B cell (primary cell): ENCODE measurements around the gene PLEKHA3. TPM values are rescaled to one million over a fixed set of nuclear protein-coding genes. Genes with fewer than 3 reads are reported as not detected.
A peak's percentile ranks its signal among the peaks of the same experiment; 100 is the strongest.

Experiments
- ATAC-seq: fragments of 200-7000 bp; cut with Tn5 transposase; one replicate; pipeline ENCODE4 v1.10.0; 2021; ENCODE audit warnings: low read depth, mild to moderate bottlenecking, moderate number of reproducible peaks, moderate library complexity
- CTCF ChIA-PET: fragments of 350-600 bp; sonication (Branson Sonifier 250); formaldehyde crosslinking; loops from one replicate; lab custom pipeline; 2021; ENCODE audit warnings: antibody characterized with exemption, inconsistent platforms; lab: Charles Lee
- POLR2A ChIA-PET: fragments of 350-600 bp; sonication (Branson Sonifier 250); formaldehyde crosslinking; loops from one replicate; lab custom pipeline; 2021; ENCODE audit warnings: antibody characterized with exemption; lab: Charles Lee
- DNase-seq: peaks from one replicate; pipeline ENCODE4 v3.0.0; 2013
- H2AFZ ChIP-seq: 2 replicates; pipeline ENCODE4 v1.6.1; 2012; ENCODE audit warnings: mild to moderate bottlenecking, low read depth, low read length; ENCODE audit not compliant: insufficient read depth, poor library complexity, severe bottlenecking
- H3K27ac ChIP-seq, 2 donors: 1 replicate in 1 of 2; 2 replicates in 1 of 2; pipeline ENCODE4 v1.5.1; 2012 to 2013; ENCODE audit warnings: low read length in 2 of 2, mild to moderate bottlenecking in 2 of 2, moderate library complexity in 1 of 2
- H3K27me3 ChIP-seq, 4 experiments: fragments of 200-600 bp in 1 of 4; sonication (generic) in 1 of 4; replicated peaks in 1 of 4; 1 replicate in 2 of 4; 2 replicates in 2 of 4; pipeline versions ENCODE4 v1.6.1 to v1.7.0; 2013 to 2016; ENCODE audit warnings: low read length in 3 of 4, mild to moderate bottlenecking in 2 of 4, mixed read lengths in 1 of 4, moderate library complexity in 1 of 4; ENCODE audit not compliant: insufficient read depth in 4 of 4, control insufficient read depth in 3 of 4; ENCODE audit errors: control extremely low read depth in 1 of 4
- H3K36me3 ChIP-seq, 2 experiments: replicated peaks in 1 of 2; 1 replicate in 1 of 2; 2 replicates in 1 of 2; pipeline versions ENCODE4 v1.6.1 to v1.7.1; 2013; ENCODE audit warnings: low read length in 1 of 2; ENCODE audit not compliant: insufficient read depth in 2 of 2, control insufficient read depth in 1 of 2; ENCODE audit errors: control extremely low read depth in 1 of 2, extremely low read depth in 1 of 2
- H3K4me1 ChIP-seq, 2 donors: fragments of 200-600 bp in 1 of 2; sonication (generic) in 1 of 2; 1 replicate in 1 of 2; 2 replicates in 1 of 2; pipeline versions ENCODE4 v1.5.1 to v1.6.1; 2013 to 2017; ENCODE audit warnings: low read length in 2 of 2; ENCODE audit not compliant: control insufficient read depth in 2 of 2, insufficient read depth in 2 of 2
- H3K4me2 ChIP-seq: replicated peaks from 2 replicates; pipeline ENCODE3; 2012; ENCODE audit warnings: mild to moderate bottlenecking, low read depth, low read length; ENCODE audit not compliant: poor library complexity, severe bottlenecking
- H3K4me3 ChIP-seq, 5 experiments: fragments of 200-600 bp in 1 of 5; sonication (generic) in 1 of 5; 1 replicate in 3 of 5; 2 replicates in 2 of 5; pipeline versions ENCODE4 v1.5.1 to v1.7.0; 2011 to 2016; ENCODE audit warnings: low read length in 4 of 5, mild to moderate bottlenecking in 4 of 5, low read depth in 2 of 5, control low read depth in 1 of 5, moderate library complexity in 1 of 5; ENCODE audit not compliant: insufficient read depth in 1 of 5; ENCODE audit errors: control extremely low read depth in 1 of 5, extremely low read depth in 1 of 5
- H3K79me2 ChIP-seq: fragments of 200-600 bp; sonication (generic); one replicate; pipeline ENCODE4 v1.6.0; 2016; ENCODE audit warnings: low read length; ENCODE audit not compliant: control insufficient read depth, insufficient read depth
- H3K9ac ChIP-seq: fragments of 200-600 bp; sonication (generic); 2 replicates; pipeline ENCODE4 v1.6.1; 2017; ENCODE audit warnings: mild to moderate bottlenecking, low read length, moderate library complexity
- H3K9me3 ChIP-seq, 3 donors: one replicate each; pipeline versions ENCODE4 v1.6.1 to v1.7.1; 2013; ENCODE audit warnings: low read length in 2 of 3; ENCODE audit not compliant: control insufficient read depth in 2 of 3, insufficient read depth in 1 of 3; ENCODE audit errors: control extremely low read depth in 1 of 3
- H4K20me1 ChIP-seq: 2 replicates; pipeline ENCODE4 v1.6.0; 2012; ENCODE audit warnings: mild to moderate bottlenecking, low read length; ENCODE audit not compliant: insufficient read depth, control insufficient read depth, poor library complexity, severe bottlenecking
- H3K27ac Mint-ChIP-seq: one replicate; pipeline ENCODE4 v1.8.0; 2021; ENCODE audit warnings: mixed read lengths
- H3K27me3 Mint-ChIP-seq: one replicate; pipeline ENCODE4 v1.8.0; 2021; ENCODE audit warnings: mixed read lengths
- H3K4me1 Mint-ChIP-seq: one replicate; pipeline ENCODE4 v1.8.0; 2021; ENCODE audit warnings: mixed read lengths
- H3K4me3 Mint-ChIP-seq: one replicate; pipeline ENCODE4 v1.8.0; 2021; ENCODE audit warnings: mixed read lengths
- H3K9me3 Mint-ChIP-seq: one replicate; pipeline ENCODE4 v1.8.0; 2022; ENCODE audit warnings: mixed read lengths; ENCODE audit not compliant: insufficient read depth
- EZH2 ChIP-seq: IDR thresholded peaks from 2 replicates; pipeline ENCODE4 v1.6.1; 2012; ENCODE audit warnings: borderline replicate concordance, low read depth, mild to moderate bottlenecking, moderate library complexity, low read length; ENCODE audit not compliant: insufficient read depth, poor library complexity, severe bottlenecking
- WGBS: methylation state at CpG from one replicate; pipeline ENCODE4 v1.1.5; 2013; ENCODE audit warnings: missing lambda C conversion rate; ENCODE audit not compliant: insufficient coverage; 5-methylcytosine and 5-hydroxymethylcytosine counted together
- intact Hi-C: fragments of 100-400 bp; cut with micrococcal nuclease; formaldehyde crosslinking; loops from one replicate; pipeline ENCODE4 v1.10.0; 2022
- polyA plus RNA-seq: library from polyadenylated mRNA; depleted of rRNA; stranded (reverse); fragments of >200 nt; gene quantifications from 2 replicates; pipeline ENCODE4 v1.2.3, GENCODE V29; 2012
- total RNA-seq, 2 donors: library from RNA; stranded (reverse); fragments of 120-200 nt in 1 of 2; gene quantifications; 1 replicate in 1 of 2; 2 replicates in 1 of 2; pipeline versions ENCODE4 v1.2.3 to v1.2.4, GENCODE V29; 2013 to 2022
- TF ChIP-seq, protein P1 (sequence below): fragments of 200-600 bp; IDR thresholded peaks from one replicate; pipeline ENCODE4 v1.8.0; 2022; ENCODE audit warnings: antibody characterized with exemption, mild to moderate bottlenecking

Gene PLEKHA3
- total and polyA plus RNA-seq, 2 donors (not counting 1 experiment from before 2014, with no cell fraction given), result 4.8 to 29.3 TPM

- H4K20me1 ChIP-seq, result peaks cover 23% of the 10 kb centered on the region
Measured at GRCh38 chr2:178479275-178479616, 1.0 kb upstream of the PLEKHA3 start.

DNA sequence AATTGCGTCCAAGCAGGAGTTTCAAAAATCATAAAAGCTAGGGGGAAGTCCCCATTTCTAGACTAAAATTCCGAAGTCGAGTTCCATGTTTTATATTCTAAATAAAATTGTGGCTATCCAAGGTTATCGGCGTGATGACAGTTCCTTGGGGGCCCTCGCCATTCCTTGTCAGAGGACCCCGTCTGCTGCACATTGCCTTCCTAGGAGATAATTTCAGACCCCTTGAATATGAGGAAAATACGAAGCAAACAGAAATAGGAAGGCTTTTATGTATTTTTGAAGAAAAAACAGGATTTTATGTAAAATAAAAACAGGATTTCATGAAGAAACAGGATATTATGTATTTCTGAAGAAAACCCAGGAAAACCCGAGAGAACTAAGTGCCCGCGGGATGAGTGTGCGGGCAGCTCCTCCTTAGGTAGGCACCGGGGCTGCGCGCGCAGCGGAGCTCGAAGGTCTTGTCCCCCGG lies 465 bp upstream of the PLEKHA3 start:
- Mint-ChIP-seq H3K27me3 (no peaks in the 10 kb centered on the region), H3K27ac (peak overlapping the region; percentile 97), H3K9me3 (no peaks in the 10 kb centered on the region), H3K4me1 (peaks cover 51% of the 10 kb centered on the region), H3K4me3 (peak overlapping the region; percentile 98)
- TF ChIP-seq EZH2, result no peak
- TF ChIP-seq, protein P1, sequence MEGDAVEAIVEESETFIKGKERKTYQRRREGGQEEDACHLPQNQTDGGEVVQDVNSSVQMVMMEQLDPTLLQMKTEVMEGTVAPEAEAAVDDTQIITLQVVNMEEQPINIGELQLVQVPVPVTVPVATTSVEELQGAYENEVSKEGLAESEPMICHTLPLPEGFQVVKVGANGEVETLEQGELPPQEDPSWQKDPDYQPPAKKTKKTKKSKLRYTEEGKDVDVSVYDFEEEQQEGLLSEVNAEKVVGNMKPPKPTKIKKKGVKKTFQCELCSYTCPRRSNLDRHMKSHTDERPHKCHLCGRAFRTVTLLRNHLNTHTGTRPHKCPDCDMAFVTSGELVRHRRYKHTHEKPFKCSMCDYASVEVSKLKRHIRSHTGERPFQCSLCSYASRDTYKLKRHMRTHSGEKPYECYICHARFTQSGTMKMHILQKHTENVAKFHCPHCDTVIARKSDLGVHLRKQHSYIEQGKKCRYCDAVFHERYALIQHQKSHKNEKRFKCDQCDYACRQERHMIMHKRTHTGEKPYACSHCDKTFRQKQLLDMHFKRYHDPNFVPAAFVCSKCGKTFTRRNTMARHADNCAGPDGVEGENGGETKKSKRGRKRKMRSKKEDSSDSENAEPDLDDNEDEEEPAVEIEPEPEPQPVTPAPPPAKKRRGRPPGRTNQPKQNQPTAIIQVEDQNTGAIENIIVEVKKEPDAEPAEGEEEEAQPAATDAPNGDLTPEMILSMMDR, result no peak
- Histone ChIP-seq H3K4me2 (peak overlapping the region; percentile 94), H3K36me3 (no peaks in the 10 kb centered on the region), H3K4me3 (peak overlapping the region in 4 of 5 experiments; percentile 52 to 75 (median 64)), H3K79me2 (peaks cover 42% of the 10 kb centered on the region), H3K4me1 (peaks cover 32 to 34% of the 10 kb centered on the region in 2 donors), H3K27ac (peak overlapping the region; percentile 66 to 90), H3K27me3 (no peaks in the 10 kb centered on the region), H2AFZ (peak overlapping the region; percentile 85), H4K20me1 (peaks cover 29% of the 10 kb centered on the region), H3K9ac (peak overlapping the region; percentile 74), H3K9me3 (no peaks in the 10 kb centered on the region)
- intact Hi-C loops, result loop anchor here (1.0 to 2.0 kb wide), 2 partner anchors 44 to 51 kb away; no protein-coding TSS in a partner anchor
- no peak for ATAC-seq
- 14% methylated on average over 13 of the region's 19 CpGs for WGBS
- ChIA-PET CTCF (interaction anchor here (0.7 to 1.1 kb wide), 3 partner anchors 45 to 216 kb away, joined by 3 to 4 read pairs (median 3); no protein-coding TSS in a partner anchor), POLR2A (interaction anchor here (0.6 to 1.7 kb wide), 2 partner anchors 29 to 115 kb away, joined by 3 to 5 read pairs; partner anchors contain the start of genes PJVK and PRKRA)
- DNase-seq, result no peak

More at GRCh38 chr2:178479275-178479616, 1.0 kb upstream of the PLEKHA3 start:
- H3K4me1 ChIP-seq, result peaks cover 32 to 34% of the 10 kb centered on the region in 2 donors
- POLR2A ChIA-PET, result interaction anchor here (1.7 kb wide), 1 partner anchor 28 kb away, joined by 5 read pairs; the partner anchor contains the start of genes PJVK and PRKRA
- Mint-ChIP-seq H3K4me3 (peak overlapping the region; percentile 98), H3K4me1 (peaks cover 46% of the 10 kb centered on the region), H3K27ac (peak overlapping the region; percentile 97), H3K9me3 (no peaks in the 10 kb centered on the region), H3K27me3 (no peaks in the 10 kb centered on the region)
- no peaks in the 10 kb centered on the region for H3K36me3 ChIP-seq
- peak overlapping the region; percentile 92 for H3K9ac ChIP-seq
- intact Hi-C loops, result loop anchor here (1.0 to 2.0 kb wide), 2 partner anchors 44 to 52 kb away; no protein-coding TSS in a partner anchor
- H3K9me3 ChIP-seq, result no peaks in the 10 kb centered on the region
- peak overlapping the region; percentile 94 for H3K4me2 ChIP-seq
- ATAC-seq, result no peak
- peak overlapping the region; percentile 93 for H2AFZ ChIP-seq
- 17% methylated on average over 2 of the region's 4 CpGs for WGBS
- peak overlapping the region; percentile 76 to 100 (median 98) for H3K4me3 ChIP-seq
- CTCF ChIA-PET, result interaction anchor here (0.7 to 1.1 kb wide), 3 partner anchors 45 to 217 kb away, joined by 3 to 4 read pairs (median 3); no protein-coding TSS in a partner anchor
- no peak for DNase-seq
- no peaks in the 10 kb centered on the region for H3K27me3 ChIP-seq
- H3K27ac ChIP-seq, result peak overlapping the region; percentile 86 to 90
- H3K79me2 ChIP-seq, result peaks cover 37% of the 10 kb centered on the region
- no peak for TF ChIP-seq EZH2
- TF ChIP-seq, protein P1, result peak; percentile 37
